ENCODE measurements around the gene CAVIN2. TPM values are rescaled to one million over a fixed set of nuclear protein-coding genes. Genes with fewer than 3 reads are reported as not detected.

Gene CAVIN2
- total and polyA plus RNA-seq, 9 of the 15 experiments (the other 6 are each of a cell fraction or from before 2014, with no cell fraction given) = 20.6 to 92.4 (median 69.0) TPM

GRCh38 chr2:191869178-191869577 is 22.3 kb upstream of the CAVIN2 start (continued):
- TF ChIP-seq KAT7 (CRISPR knock-in tag; IDR thresholded peaks at IDR 0.05; ENCODE audit: borderline replicate concordance) (no peak), ZEB2 (IDR thresholded peaks at IDR 0.05) (peak; percentile 71; the same call in 1 of the 2 replicates), MYNN (IDR thresholded peaks at IDR 0.05) (no peak), MYNN (CRISPR knock-in tag; IDR thresholded peaks at IDR 0.05) (no peak), GABPB1 (CRISPR knock-in tag; IDR thresholded peaks at IDR 0.05) (no peak), MTA2 (IDR thresholded peaks at IDR 0.05; ENCODE audit: low read depth) (no peak), NR2F6 (CRISPR knock-in tag; IDR thresholded peaks at IDR 0.05) (no peak), NFE2 (IDR thresholded peaks at IDR 0.05; ENCODE audit: low read depth) (no peak), MAFF (IDR thresholded peaks at IDR 0.05; ENCODE audit: low read length) (no peak), ZNF408 (CRISPR knock-in tag; IDR thresholded peaks at IDR 0.05; ENCODE audit: low read depth) (no peak), KAT2B (IDR thresholded peaks at IDR 0.05; ENCODE audit: low read depth, low read length) (no peak), ADNP (tag; IDR thresholded peaks at IDR 0.05) (no peak), STAG1 (CRISPR knock-in tag; IDR thresholded peaks at IDR 0.05; ENCODE audit: borderline replicate concordance) (no peak; the same call in 1 of the 2 replicates), MECOM (CRISPR knock-in tag; IDR thresholded peaks at IDR 0.05) (0 out of 2 replicates have a peak, but pooled peaks have one; percentile 32), MCM5 (IDR thresholded peaks at IDR 0.05; ENCODE audit: low read depth) (no peak), ZNF175 (CRISPR knock-in tag; IDR thresholded peaks at IDR 0.05; ENCODE audit: low read depth) (no peak), FOXM1 (IDR thresholded peaks at IDR 0.05; ENCODE audit: low read depth) (no peak), FOXM1 (CRISPR knock-in tag; IDR thresholded peaks at IDR 0.05; ENCODE audit: low read depth) (no peak), CBFB (CRISPR knock-in tag; IDR thresholded peaks at IDR 0.05) (no peak), HMGN3 (IDR thresholded peaks at IDR 0.05; ENCODE audit: borderline replicate concordance, extremely low read depth, insufficient read length, low read depth, low read length) (no peak), ASH1L (IDR thresholded peaks at IDR 0.05; ENCODE audit: borderline replicate concordance, low read depth, partially characterized antibody) (no peak), ZNF197 (CRISPR knock-in tag; IDR thresholded peaks at IDR 0.05; ENCODE audit: low read depth) (no peak)
- TF ChIP-seq, protein P1, sequence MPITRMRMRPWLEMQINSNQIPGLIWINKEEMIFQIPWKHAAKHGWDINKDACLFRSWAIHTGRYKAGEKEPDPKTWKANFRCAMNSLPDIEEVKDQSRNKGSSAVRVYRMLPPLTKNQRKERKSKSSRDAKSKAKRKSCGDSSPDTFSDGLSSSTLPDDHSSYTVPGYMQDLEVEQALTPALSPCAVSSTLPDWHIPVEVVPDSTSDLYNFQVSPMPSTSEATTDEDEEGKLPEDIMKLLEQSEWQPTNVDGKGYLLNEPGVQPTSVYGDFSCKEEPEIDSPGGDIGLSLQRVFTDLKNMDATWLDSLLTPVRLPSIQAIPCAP (CRISPR knock-in tag; IDR thresholded peaks at IDR 0.05; ENCODE audit: borderline replicate concordance) = no peak
- TF ChIP-seq, protein P2, sequence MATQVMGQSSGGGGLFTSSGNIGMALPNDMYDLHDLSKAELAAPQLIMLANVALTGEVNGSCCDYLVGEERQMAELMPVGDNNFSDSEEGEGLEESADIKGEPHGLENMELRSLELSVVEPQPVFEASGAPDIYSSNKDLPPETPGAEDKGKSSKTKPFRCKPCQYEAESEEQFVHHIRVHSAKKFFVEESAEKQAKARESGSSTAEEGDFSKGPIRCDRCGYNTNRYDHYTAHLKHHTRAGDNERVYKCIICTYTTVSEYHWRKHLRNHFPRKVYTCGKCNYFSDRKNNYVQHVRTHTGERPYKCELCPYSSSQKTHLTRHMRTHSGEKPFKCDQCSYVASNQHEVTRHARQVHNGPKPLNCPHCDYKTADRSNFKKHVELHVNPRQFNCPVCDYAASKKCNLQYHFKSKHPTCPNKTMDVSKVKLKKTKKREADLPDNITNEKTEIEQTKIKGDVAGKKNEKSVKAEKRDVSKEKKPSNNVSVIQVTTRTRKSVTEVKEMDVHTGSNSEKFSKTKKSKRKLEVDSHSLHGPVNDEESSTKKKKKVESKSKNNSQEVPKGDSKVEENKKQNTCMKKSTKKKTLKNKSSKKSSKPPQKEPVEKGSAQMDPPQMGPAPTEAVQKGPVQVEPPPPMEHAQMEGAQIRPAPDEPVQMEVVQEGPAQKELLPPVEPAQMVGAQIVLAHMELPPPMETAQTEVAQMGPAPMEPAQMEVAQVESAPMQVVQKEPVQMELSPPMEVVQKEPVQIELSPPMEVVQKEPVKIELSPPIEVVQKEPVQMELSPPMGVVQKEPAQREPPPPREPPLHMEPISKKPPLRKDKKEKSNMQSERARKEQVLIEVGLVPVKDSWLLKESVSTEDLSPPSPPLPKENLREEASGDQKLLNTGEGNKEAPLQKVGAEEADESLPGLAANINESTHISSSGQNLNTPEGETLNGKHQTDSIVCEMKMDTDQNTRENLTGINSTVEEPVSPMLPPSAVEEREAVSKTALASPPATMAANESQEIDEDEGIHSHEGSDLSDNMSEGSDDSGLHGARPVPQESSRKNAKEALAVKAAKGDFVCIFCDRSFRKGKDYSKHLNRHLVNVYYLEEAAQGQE (IDR thresholded peaks at IDR 0.05; ENCODE audit: borderline replicate concordance) = peak; percentile 65
- TF ChIP-seq, protein P2 (CRISPR knock-in tag; IDR thresholded peaks at IDR 0.05; ENCODE audit: low read depth) = no peak

Measured in K562 (cell line).